HEK293 (cell line): ENCODE data around the gene PIEZO1.

Experiments
- CTCF ChIA-PET: fragments of 350-600 bp; formaldehyde crosslinking; extraction: SDS; loops from one replicate; lab custom pipeline; 2021; ENCODE audit warnings: antibody characterized with exemption; lab: Yijun Ruan, JAX
- POLR2A ChIA-PET: fragments of 300-600 bp; formaldehyde crosslinking; extraction: SDS; loops from one replicate; lab custom pipeline; 2020; ENCODE audit warnings: antibody characterized with exemption, inconsistent platforms; lab: Yijun Ruan, JAX
- H3K27ac ChIP-seq: fragments of 200-500 bp; sonication (Bioruptor generic); 2 replicates; pipeline ENCODE4 v1.5.1; 2014; ENCODE audit warnings: low read depth, low read length, control low read depth, inconsistent platforms; ENCODE audit errors: extremely low read depth
- H3K36me3 ChIP-seq, 2 experiments: fragments of 200-500 bp in 1 of 2; sonication (Bioruptor generic) in 1 of 2; 1 replicate in 1 of 2; 2 replicates in 1 of 2; pipeline ENCODE4 v1.5.1; 2014 to 2017; ENCODE audit warnings: inconsistent platforms in 2 of 2, low read length in 2 of 2; ENCODE audit not compliant: control insufficient read depth in 2 of 2, insufficient read depth in 1 of 2
- H3K4me1 ChIP-seq: fragments of 200-500 bp; sonication (Bioruptor generic); 2 replicates; pipeline ENCODE4 v1.5.1; 2014; ENCODE audit warnings: mild to moderate bottlenecking, low read length, inconsistent platforms; ENCODE audit not compliant: control insufficient read depth, insufficient read depth
- H3K4me3 ChIP-seq: 2 replicates; pipeline ENCODE4 v1.5.1; 2011; ENCODE audit warnings: low read depth, mild to moderate bottlenecking, control low read depth, low read length, moderate library complexity
- H3K9me3 ChIP-seq: fragments of 200-500 bp; sonication (Bioruptor generic); 2 replicates; pipeline ENCODE4 v1.5.1; 2014; ENCODE audit warnings: low read depth, low read length, inconsistent platforms; ENCODE audit not compliant: control insufficient read depth, insufficient read depth
- KLF9 ChIP-seq: fragments of 450-650 bp; formaldehyde crosslinking; IDR thresholded peaks from 2 replicates; pipeline ENCODE4 v1.5.1; 2016; ENCODE audit warnings: missing biosample characterization, missing genetic modification characterization, low read depth
- SP7 ChIP-seq: fragments of 450-650 bp; formaldehyde crosslinking; IDR thresholded peaks from 2 replicates; pipeline ENCODE4 v1.5.1; 2016; ENCODE audit warnings: missing biosample characterization, missing genetic modification characterization
- ZBTB48 ChIP-seq: fragments of 450-650 bp; formaldehyde crosslinking; IDR thresholded peaks from 2 replicates; pipeline ENCODE4 v1.5.1; 2016; ENCODE audit warnings: missing biosample characterization, missing genetic modification characterization
- ZBTB7A ChIP-seq: fragments of 450-650 bp; formaldehyde crosslinking; IDR thresholded peaks from 2 replicates; pipeline ENCODE4 v1.5.1; 2016; ENCODE audit warnings: low read depth, missing biosample characterization, missing genetic modification characterization
- ZBTB8A ChIP-seq: fragments of 450-650 bp; formaldehyde crosslinking; IDR thresholded peaks from 2 replicates; pipeline ENCODE4 v1.5.1; 2016; ENCODE audit warnings: missing biosample characterization, missing genetic modification characterization
- ZFP37 ChIP-seq: fragments of 450-650 bp; formaldehyde crosslinking; IDR thresholded peaks from 2 replicates; pipeline ENCODE4 v1.5.1; 2016; ENCODE audit warnings: missing biosample characterization, missing genetic modification characterization
- ZNF174 ChIP-seq: fragments of 450-650 bp; formaldehyde crosslinking; IDR thresholded peaks from 2 replicates; pipeline ENCODE4 v1.5.0; 2017; ENCODE audit warnings: missing biosample characterization, mild to moderate bottlenecking, missing genetic modification characterization
- TF ChIP-seq, protein P1 (sequence below): fragments of 450-650 bp; formaldehyde crosslinking; conservative IDR thresholded peaks from 2 replicates; pipeline ENCODE4 v1.5.1; 2016; ENCODE audit warnings: low read depth, missing biosample characterization, missing genetic modification characterization
- TF ChIP-seq, protein P2 (sequence below): fragments of 450-650 bp; formaldehyde crosslinking; IDR thresholded peaks from 2 replicates; pipeline ENCODE4 v1.5.1; 2017; ENCODE audit warnings: missing biosample characterization, missing genetic modification characterization
- TF ChIP-seq, protein P3 (sequence below): sonication (generic); formaldehyde crosslinking; IDR thresholded peaks from 2 replicates; pipeline ENCODE4 v1.8.1; 2022; ENCODE audit warnings: mild to moderate bottlenecking, moderate library complexity, missing genetic modification reagents
- TF ChIP-seq, protein P4 (sequence below): fragments of 450-650 bp; formaldehyde crosslinking; optimal IDR thresholded peaks from 2 replicates; pipeline ENCODE3; 2016; ENCODE audit warnings: missing biosample characterization, mild to moderate bottlenecking, missing genetic modification characterization
- TF ChIP-seq, protein P5 (sequence below): fragments of 450-650 bp; formaldehyde crosslinking; IDR thresholded peaks from 2 replicates; pipeline ENCODE4 v1.5.1; 2016; ENCODE audit warnings: missing biosample characterization, missing genetic modification characterization, borderline replicate concordance

PIEZO1 gene

DNA sequence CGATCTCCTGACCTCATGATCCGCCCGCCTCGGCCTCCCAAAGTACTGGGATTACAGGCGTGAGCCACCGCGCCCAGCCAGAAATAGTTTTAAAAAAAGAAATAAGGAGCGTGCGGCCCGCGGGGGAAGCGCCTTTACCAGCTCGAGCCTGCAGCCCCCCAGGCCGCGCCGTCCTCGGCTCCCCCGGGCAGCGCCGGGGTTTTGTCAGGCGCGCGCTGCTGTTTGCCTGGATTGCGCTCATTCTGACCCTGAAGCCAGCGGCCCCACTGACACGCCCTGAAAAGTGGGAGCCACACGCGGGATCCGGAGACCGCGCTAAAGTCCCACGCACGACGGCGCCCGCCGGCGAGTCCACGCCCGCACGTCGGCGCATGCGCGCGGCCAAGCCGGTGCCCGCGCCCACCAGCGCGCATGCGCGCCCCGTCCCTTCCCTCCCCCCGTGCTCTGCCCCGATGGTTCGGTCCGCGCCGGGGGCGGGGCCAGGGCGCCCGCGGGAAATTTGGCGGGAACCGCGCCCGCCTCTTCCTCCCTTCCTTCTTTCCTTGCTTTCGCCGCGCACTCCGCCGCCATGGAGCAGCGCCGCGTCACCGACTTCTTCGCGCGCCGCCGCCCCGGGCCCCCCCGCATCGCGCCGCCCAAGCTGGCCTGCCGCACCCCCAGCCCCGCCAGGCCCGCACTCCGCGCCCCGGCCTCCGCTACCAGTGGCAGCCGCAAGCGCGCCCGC, 18.4 kb upstream of the PIEZO1 start, which contains the start of gene CDT1 (continued):
- TF ChIP-seq, protein P1, sequence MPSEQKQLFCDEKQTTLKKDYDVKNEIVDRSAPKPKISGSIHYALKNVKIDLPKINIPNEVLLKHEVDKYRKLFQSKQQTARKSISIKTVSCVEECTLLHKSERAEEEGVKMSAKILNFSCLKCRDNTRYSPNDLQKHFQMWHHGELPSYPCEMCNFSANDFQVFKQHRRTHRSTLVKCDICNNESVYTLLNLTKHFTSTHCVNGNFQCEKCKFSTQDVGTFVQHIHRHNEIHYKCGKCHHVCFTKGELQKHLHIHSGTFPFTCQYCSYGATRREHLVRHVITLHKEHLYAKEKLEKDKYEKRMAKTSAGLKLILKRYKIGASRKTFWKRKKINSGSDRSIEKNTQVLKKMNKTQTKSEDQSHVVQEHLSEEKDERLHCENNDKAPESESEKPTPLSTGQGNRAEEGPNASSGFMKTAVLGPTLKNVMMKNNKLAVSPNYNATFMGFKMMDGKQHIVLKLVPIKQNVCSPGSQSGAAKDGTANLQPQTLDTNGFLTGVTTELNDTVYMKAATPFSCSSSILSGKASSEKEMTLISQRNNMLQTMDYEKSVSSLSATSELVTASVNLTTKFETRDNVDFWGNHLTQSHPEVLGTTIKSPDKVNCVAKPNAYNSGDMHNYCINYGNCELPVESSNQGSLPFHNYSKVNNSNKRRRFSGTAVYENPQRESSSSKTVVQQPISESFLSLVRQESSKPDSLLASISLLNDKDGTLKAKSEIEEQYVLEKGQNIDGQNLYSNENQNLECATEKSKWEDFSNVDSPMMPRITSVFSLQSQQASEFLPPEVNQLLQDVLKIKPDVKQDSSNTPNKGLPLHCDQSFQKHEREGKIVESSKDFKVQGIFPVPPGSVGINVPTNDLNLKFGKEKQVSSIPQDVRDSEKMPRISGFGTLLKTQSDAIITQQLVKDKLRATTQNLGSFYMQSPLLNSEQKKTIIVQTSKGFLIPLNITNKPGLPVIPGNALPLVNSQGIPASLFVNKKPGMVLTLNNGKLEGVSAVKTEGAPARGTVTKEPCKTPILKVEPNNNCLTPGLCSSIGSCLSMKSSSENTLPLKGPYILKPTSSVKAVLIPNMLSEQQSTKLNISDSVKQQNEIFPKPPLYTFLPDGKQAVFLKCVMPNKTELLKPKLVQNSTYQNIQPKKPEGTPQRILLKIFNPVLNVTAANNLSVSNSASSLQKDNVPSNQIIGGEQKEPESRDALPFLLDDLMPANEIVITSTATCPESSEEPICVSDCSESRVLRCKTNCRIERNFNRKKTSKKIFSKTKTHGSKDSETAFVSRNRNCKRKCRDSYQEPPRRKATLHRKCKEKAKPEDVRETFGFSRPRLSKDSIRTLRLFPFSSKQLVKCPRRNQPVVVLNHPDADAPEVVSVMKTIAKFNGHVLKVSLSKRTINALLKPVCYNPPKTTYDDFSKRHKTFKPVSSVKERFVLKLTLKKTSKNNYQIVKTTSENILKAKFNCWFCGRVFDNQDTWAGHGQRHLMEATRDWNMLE = no peak
- TF ChIP-seq ZBTB8A (tag by site-specific recombination) (peak; percentile 35; the same call in 1 of the 2 replicates), ZNF174 (tag by site-specific recombination) (no peak), KLF9 (tag by site-specific recombination) (peak; percentile 50; the same call in 1 of the 2 replicates), SP7 (tag by site-specific recombination) (0 out of 2 replicates have a peak, but pooled peaks have one; percentile 28), ZFP37 (tag by site-specific recombination) (no peak)
- TF ChIP-seq, protein P2, sequence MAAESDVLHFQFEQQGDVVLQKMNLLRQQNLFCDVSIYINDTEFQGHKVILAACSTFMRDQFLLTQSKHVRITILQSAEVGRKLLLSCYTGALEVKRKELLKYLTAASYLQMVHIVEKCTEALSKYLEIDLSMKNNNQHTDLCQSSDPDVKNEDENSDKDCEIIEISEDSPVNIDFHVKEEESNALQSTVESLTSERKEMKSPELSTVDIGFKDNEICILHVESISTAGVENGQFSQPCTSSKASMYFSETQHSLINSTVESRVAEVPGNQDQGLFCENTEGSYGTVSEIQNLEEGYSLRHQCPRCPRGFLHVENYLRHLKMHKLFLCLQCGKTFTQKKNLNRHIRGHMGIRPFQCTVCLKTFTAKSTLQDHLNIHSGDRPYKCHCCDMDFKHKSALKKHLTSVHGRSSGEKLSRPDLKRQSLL (tag by site-specific recombination) = no peak
- TF ChIP-seq, protein P3, sequence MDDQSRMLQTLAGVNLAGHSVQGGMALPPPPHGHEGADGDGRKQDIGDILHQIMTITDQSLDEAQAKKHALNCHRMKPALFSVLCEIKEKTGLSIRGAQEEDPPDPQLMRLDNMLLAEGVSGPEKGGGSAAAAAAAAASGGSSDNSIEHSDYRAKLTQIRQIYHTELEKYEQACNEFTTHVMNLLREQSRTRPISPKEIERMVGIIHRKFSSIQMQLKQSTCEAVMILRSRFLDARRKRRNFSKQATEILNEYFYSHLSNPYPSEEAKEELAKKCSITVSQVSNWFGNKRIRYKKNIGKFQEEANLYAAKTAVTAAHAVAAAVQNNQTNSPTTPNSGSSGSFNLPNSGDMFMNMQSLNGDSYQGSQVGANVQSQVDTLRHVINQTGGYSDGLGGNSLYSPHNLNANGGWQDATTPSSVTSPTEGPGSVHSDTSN (CRISPR knock-in tag) = peak; percentile 65; the same call in 1 of the 2 replicates

DNA sequence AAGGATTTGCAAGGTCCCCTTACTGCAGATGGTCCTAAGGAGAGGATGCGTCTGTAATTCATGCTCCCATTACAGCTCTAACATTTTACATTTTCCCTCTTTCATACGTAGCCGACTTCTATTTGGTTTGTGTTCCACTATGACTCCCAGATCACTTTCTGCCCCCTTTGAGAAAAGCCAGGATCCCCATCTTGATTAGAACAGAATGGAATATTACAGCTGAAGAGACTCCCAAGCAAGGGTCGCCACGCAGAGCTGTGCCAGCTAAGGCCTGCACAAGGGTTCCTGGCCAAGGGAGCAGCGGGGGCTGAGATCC, 15.2 kb upstream of the PIEZO1 start:
- H3K27ac ChIP-seq = no peak overlapping the region
- TF ChIP-seq, protein P4, sequence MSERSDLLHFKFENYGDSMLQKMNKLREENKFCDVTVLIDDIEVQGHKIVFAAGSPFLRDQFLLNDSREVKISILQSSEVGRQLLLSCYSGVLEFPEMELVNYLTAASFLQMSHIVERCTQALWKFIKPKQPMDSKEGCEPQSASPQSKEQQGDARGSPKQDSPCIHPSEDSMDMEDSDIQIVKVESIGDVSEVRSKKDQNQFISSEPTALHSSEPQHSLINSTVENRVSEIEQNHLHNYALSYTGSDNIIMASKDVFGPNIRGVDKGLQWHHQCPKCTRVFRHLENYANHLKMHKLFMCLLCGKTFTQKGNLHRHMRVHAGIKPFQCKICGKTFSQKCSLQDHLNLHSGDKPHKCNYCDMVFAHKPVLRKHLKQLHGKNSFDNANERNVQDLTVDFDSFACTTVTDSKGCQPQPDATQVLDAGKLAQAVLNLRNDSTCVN (tag by site-specific recombination) = no peak
- TF ChIP-seq ZBTB7A (no peak), ZBTB48 (no peak)
- TF ChIP-seq, protein P5, sequence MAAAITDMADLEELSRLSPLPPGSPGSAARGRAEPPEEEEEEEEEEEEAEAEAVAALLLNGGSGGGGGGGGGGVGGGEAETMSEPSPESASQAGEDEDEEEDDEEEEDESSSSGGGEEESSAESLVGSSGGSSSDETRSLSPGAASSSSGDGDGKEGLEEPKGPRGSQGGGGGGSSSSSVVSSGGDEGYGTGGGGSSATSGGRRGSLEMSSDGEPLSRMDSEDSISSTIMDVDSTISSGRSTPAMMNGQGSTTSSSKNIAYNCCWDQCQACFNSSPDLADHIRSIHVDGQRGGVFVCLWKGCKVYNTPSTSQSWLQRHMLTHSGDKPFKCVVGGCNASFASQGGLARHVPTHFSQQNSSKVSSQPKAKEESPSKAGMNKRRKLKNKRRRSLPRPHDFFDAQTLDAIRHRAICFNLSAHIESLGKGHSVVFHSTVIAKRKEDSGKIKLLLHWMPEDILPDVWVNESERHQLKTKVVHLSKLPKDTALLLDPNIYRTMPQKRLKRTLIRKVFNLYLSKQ (tag by site-specific recombination) = no peak
- peaks cover 0 to 22% of the 10 kb centered on the region in 2 experiments; a peak in 1 of 3 replicates for H3K36me3 ChIP-seq
- peaks cover 3% of the 10 kb centered on the region; the same call in 1 of the 2 replicates for H3K4me1 ChIP-seq
- H3K4me3 ChIP-seq = no peak overlapping the region
- ChIA-PET CTCF (interaction anchor here (0.6 to 3.3 kb wide), 6 partner anchors 13 to 367 kb away, joined by 3 to 18 read pairs (median 4); partner anchors contain the start of genes GALNS and TRAPPC2L), POLR2A (interaction anchor here (1.3 to 3.6 kb wide), 5 partner anchors 10 to 63 kb away, joined by 3 to 33 read pairs (median 6); partner anchors contain the start of genes APRT and PIEZO1)
- no peaks in the 10 kb centered on the region for H3K9me3 ChIP-seq
